Fibroblast of villous mesenchyme (primary cell): ENCODE data around the gene YWHAB. TPM values are rescaled to one million over a fixed set of nuclear protein-coding genes. Genes with fewer than 3 reads are reported as not detected.

ENCODE experiments used
- DNase-seq: peaks from one replicate; pipeline ENCODE4 v3.0.0-alpha.2; 2010; ENCODE audit warnings: low read depth
- H3K4me3 ChIP-seq: 2 replicates; pipeline ENCODE4 v1.5.1; 2011; ENCODE audit warnings: low read depth, mild to moderate bottlenecking, low read length
- total RNA-seq: library from RNA; depleted of rRNA; stranded (reverse); fragments of >200 nt; gene quantifications from 2 replicates; pipeline ENCODE4 v1.2.3, GENCODE V29; 2012
- TF ChIP-seq, protein P1 (sequence below): IDR thresholded peaks from 2 replicates; pipeline ENCODE4 v1.5.1; 2012; ENCODE audit warnings: low read depth, mild to moderate bottlenecking, low read length; ENCODE audit not compliant: insufficient read depth

The YWHAB gene
- total RNA-seq, 1 donor = 147 TPM

DNA sequence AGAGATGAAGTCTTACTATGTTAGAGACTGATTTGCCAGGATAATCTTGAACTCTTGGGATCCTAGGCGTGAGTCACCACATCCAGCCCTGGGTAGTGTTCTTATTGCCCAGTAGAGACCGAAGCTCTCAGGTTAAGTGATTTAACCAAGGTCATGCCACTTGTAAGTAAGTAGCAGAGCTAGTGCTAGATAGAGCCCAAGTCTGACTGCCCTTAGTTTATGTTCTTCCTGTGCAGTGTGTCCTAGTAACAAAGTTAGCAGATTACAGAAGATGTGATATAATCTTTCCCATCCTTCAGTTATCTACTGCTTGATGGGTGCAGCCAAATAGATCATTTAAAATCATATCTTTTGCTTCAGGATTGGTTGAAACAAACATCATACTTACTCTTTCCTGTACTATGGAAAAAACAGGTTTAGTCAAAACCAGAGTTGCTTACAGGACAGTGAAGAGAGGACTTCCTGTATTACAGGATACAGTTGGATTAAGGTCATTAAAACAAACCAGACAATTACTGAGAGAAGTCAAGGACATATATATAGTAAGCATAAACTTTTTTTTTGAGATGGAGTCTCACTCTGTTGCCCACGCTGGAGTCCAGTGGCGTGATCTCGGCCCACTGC is 14.8 kb downstream of the YWHAB start:
- DNase-seq = no peak
- no peak overlapping the region for H3K4me3 ChIP-seq
- TF ChIP-seq, protein P1, sequence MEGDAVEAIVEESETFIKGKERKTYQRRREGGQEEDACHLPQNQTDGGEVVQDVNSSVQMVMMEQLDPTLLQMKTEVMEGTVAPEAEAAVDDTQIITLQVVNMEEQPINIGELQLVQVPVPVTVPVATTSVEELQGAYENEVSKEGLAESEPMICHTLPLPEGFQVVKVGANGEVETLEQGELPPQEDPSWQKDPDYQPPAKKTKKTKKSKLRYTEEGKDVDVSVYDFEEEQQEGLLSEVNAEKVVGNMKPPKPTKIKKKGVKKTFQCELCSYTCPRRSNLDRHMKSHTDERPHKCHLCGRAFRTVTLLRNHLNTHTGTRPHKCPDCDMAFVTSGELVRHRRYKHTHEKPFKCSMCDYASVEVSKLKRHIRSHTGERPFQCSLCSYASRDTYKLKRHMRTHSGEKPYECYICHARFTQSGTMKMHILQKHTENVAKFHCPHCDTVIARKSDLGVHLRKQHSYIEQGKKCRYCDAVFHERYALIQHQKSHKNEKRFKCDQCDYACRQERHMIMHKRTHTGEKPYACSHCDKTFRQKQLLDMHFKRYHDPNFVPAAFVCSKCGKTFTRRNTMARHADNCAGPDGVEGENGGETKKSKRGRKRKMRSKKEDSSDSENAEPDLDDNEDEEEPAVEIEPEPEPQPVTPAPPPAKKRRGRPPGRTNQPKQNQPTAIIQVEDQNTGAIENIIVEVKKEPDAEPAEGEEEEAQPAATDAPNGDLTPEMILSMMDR = no peak

DNA sequence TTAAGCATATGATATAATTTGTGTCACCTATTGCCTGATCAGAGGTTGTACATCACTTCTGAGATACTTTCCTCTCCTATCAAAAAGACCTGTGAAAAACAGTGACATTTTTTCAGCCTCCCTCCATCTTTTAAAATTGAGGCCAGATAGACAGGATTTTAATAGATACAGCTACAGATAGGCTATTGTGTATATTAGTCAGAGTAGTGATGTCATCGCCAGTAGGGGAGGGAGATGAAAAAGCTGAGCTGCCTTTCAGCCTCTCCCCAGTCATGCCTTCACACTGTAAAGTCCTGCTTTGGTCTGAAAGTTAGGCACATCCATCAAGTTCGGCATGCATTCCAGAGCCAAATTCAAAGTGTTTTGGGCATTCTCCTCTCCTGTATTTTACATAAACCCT is 16.5 kb downstream of the YWHAB start:
- no peak overlapping the region for H3K4me3 ChIP-seq
- TF ChIP-seq, protein P1 = no peak
- DNase-seq = no peak

DNA sequence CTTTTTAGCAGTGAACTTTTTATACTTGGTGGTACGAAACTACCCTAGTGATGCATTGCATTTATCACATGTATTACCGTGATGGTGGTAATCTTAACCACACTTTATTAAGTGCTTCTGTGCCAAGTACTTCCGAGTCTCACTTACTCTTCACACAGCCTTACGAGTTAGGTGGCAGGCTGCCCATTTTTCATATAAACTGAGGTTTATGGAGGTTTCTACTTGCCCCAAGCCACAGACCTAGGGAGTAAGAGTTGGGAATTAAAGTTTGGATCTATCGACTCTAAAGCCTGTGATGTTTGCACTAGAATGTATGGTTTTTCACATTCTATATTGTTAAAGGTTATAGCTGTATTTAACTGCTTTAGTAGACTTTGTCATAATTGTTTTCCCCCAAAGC is 18.9 kb downstream of the YWHAB start:
- TF ChIP-seq, protein P1 = no peak
- no peak overlapping the region for H3K4me3 ChIP-seq
- DNase-seq = no peak

DNA sequence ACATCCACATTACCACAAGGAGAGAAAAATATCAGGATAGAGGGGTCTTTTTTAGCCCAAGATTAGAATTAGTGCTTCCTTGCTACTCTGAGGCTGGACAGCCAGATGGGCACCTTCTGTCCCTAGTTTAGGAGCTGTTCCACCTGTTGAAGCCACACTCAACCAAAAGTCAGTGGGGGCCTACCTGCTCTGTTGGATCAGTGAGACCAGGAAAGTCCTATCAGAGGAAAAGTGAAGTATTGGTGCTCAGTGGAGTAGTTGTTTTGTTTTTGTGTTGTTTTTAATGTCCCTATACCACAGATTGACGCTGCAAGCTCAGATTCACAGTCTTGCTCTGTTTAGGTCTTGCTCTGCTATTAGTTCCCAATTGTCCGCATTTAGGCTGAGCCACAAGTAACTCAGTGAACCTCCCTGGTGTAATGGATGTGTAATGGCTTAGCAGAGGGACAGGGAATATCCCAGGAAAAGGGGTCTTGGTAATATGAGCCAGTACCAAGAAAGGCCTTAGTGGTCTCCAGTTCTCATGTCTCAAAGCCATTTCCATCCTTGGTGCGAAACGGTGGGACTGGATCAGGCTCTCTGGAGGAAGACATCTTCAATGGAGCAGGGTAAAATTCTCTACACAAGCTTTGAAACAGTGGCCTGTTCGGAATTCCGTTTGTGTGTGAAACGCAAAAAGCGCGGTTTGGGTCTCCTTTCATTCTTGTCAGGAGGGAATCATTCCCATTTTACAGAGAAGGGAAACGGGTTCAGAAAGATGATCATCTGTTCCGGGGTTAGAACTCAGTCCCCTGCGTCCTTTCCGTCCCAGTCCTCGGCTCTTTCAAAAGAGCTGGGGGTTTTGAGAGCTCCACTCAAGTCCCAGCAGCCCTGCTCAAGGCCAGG is 23.7 kb downstream of the YWHAB start:
- no peak for DNase-seq
- TF ChIP-seq, protein P1 = no peak
- H3K4me3 ChIP-seq = peak overlapping the region; percentile 74

DNA sequence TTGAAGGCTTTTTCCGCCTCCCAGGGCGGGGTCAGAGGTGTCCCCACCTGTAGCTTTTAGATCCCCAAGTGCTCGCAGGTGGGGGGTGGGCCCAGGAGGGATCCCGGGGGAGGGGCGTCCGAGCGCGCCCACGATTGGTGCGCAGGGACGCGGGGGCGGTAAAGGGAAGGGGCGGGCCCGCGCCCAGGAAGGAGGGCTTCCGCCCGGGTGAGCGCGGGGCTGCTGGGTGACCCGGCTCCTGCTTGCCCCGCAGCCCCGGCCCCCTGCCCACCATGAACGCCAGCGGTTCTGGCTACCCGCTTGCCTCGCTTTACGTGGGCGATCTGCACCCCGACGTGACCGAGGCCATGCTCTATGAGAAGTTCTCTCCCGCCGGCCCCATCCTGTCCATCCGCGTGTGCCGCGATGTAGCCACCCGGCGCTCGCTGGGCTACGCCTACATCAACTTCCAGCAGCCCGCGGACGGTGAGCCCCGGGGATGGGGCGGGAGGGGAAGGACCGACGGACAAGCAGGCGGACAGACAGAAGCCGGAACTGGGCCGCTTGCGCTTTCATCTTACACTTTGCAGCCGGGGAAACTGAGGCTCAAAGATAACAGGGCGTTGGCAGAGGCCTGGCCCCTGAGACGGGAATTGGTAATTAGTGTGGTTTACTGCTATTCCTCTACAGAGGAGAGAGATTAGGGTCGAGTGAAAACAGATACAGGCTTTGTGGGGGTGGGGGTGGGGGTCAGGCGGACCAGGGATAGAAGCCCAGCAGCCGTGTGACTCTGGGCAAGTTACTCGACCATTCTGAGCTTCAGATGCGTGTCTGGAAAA is 24.6 kb downstream of the YWHAB start, which contains the start of gene PABPC1L:
Gene PABPC1L (plus strand): TSS at position 189 of the 818 bp plus-strand sequence. CDS start 84 bp downstream, at position 273.
- TF ChIP-seq, protein P1 = no peak
- H3K4me3 ChIP-seq = peak within 1 kb of the TSS; percentile 74
- DNase-seq = peak; percentile 69

DNA sequence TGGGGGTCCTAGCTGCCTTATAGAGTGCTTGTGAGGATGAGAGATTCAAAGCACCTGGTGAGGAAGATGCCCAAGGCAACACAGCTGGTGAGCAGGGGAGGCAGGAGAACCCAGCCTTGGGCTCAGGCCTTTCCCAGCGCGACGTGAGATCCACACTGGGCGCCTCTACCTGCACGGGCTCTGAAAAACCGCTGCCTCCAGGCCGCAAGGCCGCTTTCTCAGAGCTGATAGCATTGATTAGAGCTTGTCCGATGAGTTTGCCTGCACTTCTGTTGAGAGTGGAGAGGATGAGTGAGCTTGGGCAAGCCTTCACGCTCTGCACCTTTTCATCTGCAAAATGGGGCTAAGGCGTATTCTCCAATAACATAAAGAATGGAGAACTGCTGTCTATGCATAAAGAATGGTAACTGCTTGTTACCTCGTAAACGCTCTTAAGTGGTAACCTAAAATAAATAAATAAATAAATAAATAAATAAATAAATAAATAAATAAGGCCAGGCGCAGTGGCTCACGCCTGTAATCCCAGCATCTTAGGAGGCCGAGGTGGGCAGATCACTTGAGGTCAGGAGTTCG is 25.3 kb downstream of the YWHAB start:
- peak overlapping the region; percentile 74 for H3K4me3 ChIP-seq
- TF ChIP-seq, protein P1 = no peak
- DNase-seq = no peak
